GM18498 (cell line): ENCODE data around the gene PSMG2.
"Not testable (repeated sequence)": the region's sequence is repeated elsewhere in the genome, so short reads cannot be mapped to it uniquely, and the experiment has no call there.

Experiments used
- ATAC-seq: cut with Tn5 transposase; IDR thresholded peaks from one replicate; pipeline ENCODE4 v1.9.1; 2021; ENCODE audit warnings: mild to moderate bottlenecking, moderate library complexity; ENCODE audit not compliant: unreplicated experiment

Gene PSMG2

GRCh38 chr18:12758566-12758965, 55.7 kb downstream of the PSMG2 start:
- ATAC-seq, result not testable (repeated sequence)

GRCh38 chr18:12765126-12765525, 62.3 kb downstream of the PSMG2 start:
- no peak for ATAC-seq

GRCh38 chr18:12765586-12765985, 62.7 kb downstream of the PSMG2 start:
- ATAC-seq, result no peak

- ATAC-seq, result no peak
Measured at GRCh38 chr18:12766986-12767433, 64.2 kb downstream of the PSMG2 start.

GRCh38 chr18:12767580-12768155, 64.8 kb downstream of the PSMG2 start:
- ATAC-seq, result no peak

- no peak for ATAC-seq
Measured at GRCh38 chr18:12768625-12769024, 65.8 kb downstream of the PSMG2 start.

GRCh38 chr18:12769136-12769535, 66.3 kb downstream of the PSMG2 start:
- ATAC-seq, result no peak

GRCh38 chr18:12769644-12770440, 67.0 kb downstream of the PSMG2 start:
- no peak for ATAC-seq

GRCh38 chr18:12770469-12771219, 67.8 kb downstream of the PSMG2 start:
- no peak for ATAC-seq

GRCh38 chr18:12772111-12772510, 69.3 kb downstream of the PSMG2 start:
- ATAC-seq, result no peak

GRCh38 chr18:12773369-12773768, 70.5 kb downstream of the PSMG2 start:
- no peak for ATAC-seq

GRCh38 chr18:12774982-12775381, 72.1 kb downstream of the PSMG2 start:
- no peak for ATAC-seq
